K562 (cell line): ENCODE measurements around the gene ARL6IP1.
"Not testable (repeated sequence)": the region's sequence is repeated elsewhere in the genome, so short reads cannot be mapped to it uniquely, and the experiment has no call there.

Source experiments
- CTCF ChIP-seq, 3 experiments: IDR thresholded peaks in 2 of 3; conservative IDR thresholded peaks in 1 of 3; 2 replicates each; pipeline ENCODE4 v1.5.1; 2011 to 2012; ENCODE audit warnings: low read length in 3 of 3, mild to moderate bottlenecking in 3 of 3, control low read depth in 2 of 3, improper control_type of control experiment in 1 of 3, inconsistent platforms in 1 of 3, low read depth in 1 of 3, mixed read lengths in 1 of 3, moderate library complexity in 1 of 3; ENCODE audit not compliant: insufficient read depth in 2 of 3
- EZH2 ChIP-seq: IDR thresholded peaks from 2 replicates; pipeline ENCODE4 v1.6.1; 2012; ENCODE audit warnings: low read depth, mild to moderate bottlenecking, inconsistent platforms, low read length, borderline replicate concordance
- HMGXB4 ChIP-seq: sonication (generic); formaldehyde crosslinking; IDR thresholded peaks from 2 replicates; pipeline ENCODE4 v1.8.1; 2023; ENCODE audit warnings: mild to moderate bottlenecking, missing genetic modification reagents
- MAFK ChIP-seq: IDR thresholded peaks from 2 replicates; pipeline ENCODE4 v1.6.1; 2011; ENCODE audit warnings: low read length, improper control_type of control experiment
- MXI1 ChIP-seq: IDR thresholded peaks from 2 replicates; pipeline ENCODE4 v1.6.1; 2011; ENCODE audit warnings: low read depth, mild to moderate bottlenecking, improper control_type of control experiment, low read length
- NR1H2 ChIP-seq: sonication (generic); formaldehyde crosslinking; IDR thresholded peaks from 2 replicates; pipeline ENCODE4 v1.4.0; 2020; ENCODE audit warnings: mild to moderate bottlenecking, missing genetic modification reagents
- SMC3 ChIP-seq: conservative IDR thresholded peaks from 2 replicates; pipeline ENCODE4 v1.6.1; 2011; ENCODE audit warnings: low read depth, low read length, improper control_type of control experiment; ENCODE audit not compliant: insufficient read depth
- SRSF1 ChIP-seq: fragments of 200-400 bp; formaldehyde crosslinking; IDR thresholded peaks from 2 replicates; pipeline ENCODE4 v1.6.1; 2017; ENCODE audit warnings: mild to moderate bottlenecking, low read depth, low read length, moderate library complexity
- TAF1 ChIP-seq: IDR thresholded peaks from 2 replicates; pipeline ENCODE4 v1.6.1; 2011; ENCODE audit warnings: mild to moderate bottlenecking, low read length, moderate library complexity; ENCODE audit not compliant: insufficient read depth, control insufficient read depth, severe bottlenecking; ENCODE audit errors: extremely low read depth
- ZNF134 ChIP-seq: fragments of 250-450 bp; sonication (Bioruptor Pico); conservative IDR thresholded peaks from 2 replicates; pipeline ENCODE4 v1.4.0; 2020
- ZNF232 ChIP-seq: sonication (generic); formaldehyde crosslinking; IDR thresholded peaks from 2 replicates; pipeline ENCODE4 v1.8.0; 2022; ENCODE audit warnings: mild to moderate bottlenecking, missing genetic modification reagents

- TF ChIP-seq SMC3; NR1H2; ZNF232 (CRISPR knock-in tag); HMGXB4 (CRISPR knock-in tag); ZNF134; MAFK; TAF1; SRSF1; CTCF (IDR thresholded peaks at IDR 0.05 in 2 of 3, conservative IDR thresholded peaks at IDR 0.05 in 1 of 3; ENCODE audit: insufficient read depth in 2 of 3, low read depth in 1 of 3, low read length in 3 of 3); MXI1; EZH2: not testable (repeated sequence)
Measured at GRCh38 chr16:18770336-18770962, 30.9 kb downstream of the ARL6IP1 start.
